Measurements from ENCODE around the gene SYPL2.

The SYPL2 gene

GRCh38 chr1:109490934-109491302 is 24.6 kb downstream of the SYPL2 start:
- TF ChIP-seq CTCF (IDR thresholded peaks at IDR 0.05; ENCODE audit: low read depth, low read length) (no peak), MYC (IDR thresholded peaks at IDR 0.05; ENCODE audit: low read depth, low read length) (no peak), POLR2A (IDR thresholded peaks at IDR 0.05; ENCODE audit: extremely low read depth, insufficient read length) (no peak), MAX (IDR thresholded peaks at IDR 0.05; ENCODE audit: low read depth, low read length) (no peak)
- DNase-seq (ENCODE audit: low read depth) = no peak
- no peak overlapping the region for H3K4me3 ChIP-seq (ENCODE audit: low read depth, low read length)

GRCh38 chr1:109491372-109491771 is 25.0 kb downstream of the SYPL2 start:
- TF ChIP-seq POLR2A (IDR thresholded peaks at IDR 0.05; ENCODE audit: extremely low read depth, insufficient read length) = no peak
- TF ChIP-seq CTCF (IDR thresholded peaks at IDR 0.05; ENCODE audit: low read depth, low read length) = no peak
- no peak for TF ChIP-seq MYC (IDR thresholded peaks at IDR 0.05; ENCODE audit: low read depth, low read length)
- TF ChIP-seq MAX (IDR thresholded peaks at IDR 0.05; ENCODE audit: low read depth, low read length) = no peak
- no peak overlapping the region for H3K4me3 ChIP-seq (ENCODE audit: low read depth, low read length)
- no peak for DNase-seq (ENCODE audit: low read depth)

- no peak overlapping the region for H3K4me3 ChIP-seq (ENCODE audit: low read depth, low read length)
- no peak for DNase-seq (ENCODE audit: low read depth)
- TF ChIP-seq MYC (IDR thresholded peaks at IDR 0.05; ENCODE audit: low read depth, low read length) (no peak), MAX (IDR thresholded peaks at IDR 0.05; ENCODE audit: low read depth, low read length) (no peak), CTCF (IDR thresholded peaks at IDR 0.05; ENCODE audit: low read depth, low read length) (no peak), POLR2A (IDR thresholded peaks at IDR 0.05; ENCODE audit: extremely low read depth, insufficient read length) (no peak)
These were observed 26.4 kb downstream of the SYPL2 start for GRCh38 chr1:109492779-109493178.

GRCh38 chr1:109493227-109493626 is 26.9 kb downstream of the SYPL2 start:
- no peak for TF ChIP-seq POLR2A (IDR thresholded peaks at IDR 0.05; ENCODE audit: extremely low read depth, insufficient read length)
- TF ChIP-seq CTCF (IDR thresholded peaks at IDR 0.05; ENCODE audit: low read depth, low read length) = no peak
- TF ChIP-seq MYC (IDR thresholded peaks at IDR 0.05; ENCODE audit: low read depth, low read length) = no peak
- no peak overlapping the region for H3K4me3 ChIP-seq (ENCODE audit: low read depth, low read length)
- no peak for DNase-seq (ENCODE audit: low read depth)

GRCh38 chr1:109493805-109494539 is 27.6 kb downstream of the SYPL2 start, which contains the start of gene CYB561D1:
CYB561D1 (plus strand) TSS chr1:109494094; CDS start chr1:109494140, 46 bp downstream.
- DNase-seq (ENCODE audit: low read depth) = peak; percentile 88
- peak within 1 kb of the TSS; percentile 86 for H3K4me3 ChIP-seq (ENCODE audit: low read depth, low read length)
- TF ChIP-seq POLR2A (IDR thresholded peaks at IDR 0.05; ENCODE audit: extremely low read depth, insufficient read length) (peak; percentile 64), MYC (IDR thresholded peaks at IDR 0.05; ENCODE audit: low read depth, low read length) (no peak), CTCF (IDR thresholded peaks at IDR 0.05; ENCODE audit: low read depth, low read length) (peak; percentile 85), MAX (IDR thresholded peaks at IDR 0.05; ENCODE audit: low read depth, low read length) (no peak)
